Activated T-cell treated with anti-CD3 and anti-CD28 coated beads, Interleukin-2, amount 50 U/mL, for 24 hours (primary cell): Measurements from ENCODE around the gene SPSB1.

ENCODE experiments used
- DNase-seq: peaks from one replicate; pipeline ENCODE4 v3.0.0-alpha.2; 2020
- H3K27ac Mint-ChIP-seq: 2 replicates; pipeline ENCODE4 v1.8.0; 2020; ENCODE audit warnings: mild to moderate bottlenecking, mixed read lengths
- H3K27me3 Mint-ChIP-seq: 2 replicates; pipeline ENCODE4 v1.8.0; 2020; ENCODE audit warnings: mixed read lengths
- H3K36me3 Mint-ChIP-seq: 2 replicates; pipeline ENCODE4 v1.8.0; 2020; ENCODE audit warnings: low read depth, mixed read lengths
- H3K4me1 Mint-ChIP-seq: 2 replicates; pipeline ENCODE4 v1.8.0; 2020; ENCODE audit warnings: low read depth, mixed read lengths
- H3K4me3 Mint-ChIP-seq: 2 replicates; pipeline ENCODE4 v1.8.0; 2020; ENCODE audit warnings: mild to moderate bottlenecking, moderate library complexity, mixed read lengths
- H3K9me3 Mint-ChIP-seq: 2 replicates; pipeline ENCODE4 v1.8.0; 2020; ENCODE audit warnings: mixed read lengths

SPSB1 gene

GRCh38 chr1:9267827-9268581 is 24.7 kb upstream of the SPSB1 start:
- Mint-ChIP-seq H3K36me3 (peaks cover 19% of the 10 kb centered on the region), H3K4me1 (peaks cover 6% of the 10 kb centered on the region), H3K9me3 (no peaks in the 10 kb centered on the region), H3K27ac (no peak overlapping the region), H3K4me3 (no peak overlapping the region), H3K27me3 (no peaks in the 10 kb centered on the region)
- DNase-seq = no peak

- Mint-ChIP-seq H3K9me3 (no peaks in the 10 kb centered on the region), H3K27ac (no peak overlapping the region), H3K4me1 (peaks cover 6% of the 10 kb centered on the region), H3K4me3 (no peak overlapping the region), H3K36me3 (peaks cover 12% of the 10 kb centered on the region), H3K27me3 (no peaks in the 10 kb centered on the region)
- no peak for DNase-seq
Measured at GRCh38 chr1:9269078-9269501, 23.6 kb upstream of the SPSB1 start.

GRCh38 chr1:9269721-9270120 is 23.0 kb upstream of the SPSB1 start:
- no peak for DNase-seq
- Mint-ChIP-seq H3K36me3 (peaks cover 6% of the 10 kb centered on the region), H3K9me3 (no peaks in the 10 kb centered on the region), H3K4me1 (peaks cover 6% of the 10 kb centered on the region), H3K27ac (no peak overlapping the region), H3K27me3 (no peaks in the 10 kb centered on the region), H3K4me3 (no peak overlapping the region)

- H3K27me3 Mint-ChIP-seq = no peaks in the 10 kb centered on the region
- peaks cover 2% of the 10 kb centered on the region for H3K36me3 Mint-ChIP-seq
- H3K9me3 Mint-ChIP-seq = no peaks in the 10 kb centered on the region
- H3K27ac Mint-ChIP-seq = no peak overlapping the region
- peaks cover 11% of the 10 kb centered on the region for H3K4me1 Mint-ChIP-seq
- no peak overlapping the region for H3K4me3 Mint-ChIP-seq
- no peak for DNase-seq
Measured at GRCh38 chr1:9270290-9270883, 22.3 kb upstream of the SPSB1 start.

GRCh38 chr1:9271283-9271682 is 21.4 kb upstream of the SPSB1 start:
- Mint-ChIP-seq H3K36me3 (peaks cover 2% of the 10 kb centered on the region), H3K9me3 (no peaks in the 10 kb centered on the region), H3K27ac (no peak overlapping the region), H3K4me3 (no peak overlapping the region), H3K27me3 (no peaks in the 10 kb centered on the region), H3K4me1 (peaks cover 20% of the 10 kb centered on the region)
- DNase-seq = no peak

- DNase-seq = no peak
- H3K9me3 Mint-ChIP-seq = no peaks in the 10 kb centered on the region
- no peaks in the 10 kb centered on the region for H3K27me3 Mint-ChIP-seq
- no peak overlapping the region for H3K4me3 Mint-ChIP-seq
- H3K4me1 Mint-ChIP-seq = peaks cover 16% of the 10 kb centered on the region
- no peak overlapping the region for H3K27ac Mint-ChIP-seq
- peaks cover 2% of the 10 kb centered on the region for H3K36me3 Mint-ChIP-seq
Measured at GRCh38 chr1:9271861-9272595, 20.7 kb upstream of the SPSB1 start.

- H3K4me3 Mint-ChIP-seq = no peak overlapping the region
- no peaks in the 10 kb centered on the region for H3K27me3 Mint-ChIP-seq
- peaks cover 2% of the 10 kb centered on the region for H3K36me3 Mint-ChIP-seq
- H3K27ac Mint-ChIP-seq = no peak overlapping the region
- DNase-seq = no peak
- H3K4me1 Mint-ChIP-seq = peaks cover 14% of the 10 kb centered on the region
- no peaks in the 10 kb centered on the region for H3K9me3 Mint-ChIP-seq
Measured at GRCh38 chr1:9273177-9273576, 19.5 kb upstream of the SPSB1 start.

GRCh38 chr1:9275161-9275560 is 17.5 kb upstream of the SPSB1 start:
- H3K9me3 Mint-ChIP-seq = no peaks in the 10 kb centered on the region
- H3K36me3 Mint-ChIP-seq = no peaks in the 10 kb centered on the region
- H3K27ac Mint-ChIP-seq = no peak overlapping the region
- no peak for DNase-seq
- no peak overlapping the region for H3K4me3 Mint-ChIP-seq
- peaks cover 29% of the 10 kb centered on the region for H3K4me1 Mint-ChIP-seq
- no peaks in the 10 kb centered on the region for H3K27me3 Mint-ChIP-seq

- no peaks in the 10 kb centered on the region for H3K9me3 Mint-ChIP-seq
- H3K27ac Mint-ChIP-seq = no peak overlapping the region
- no peaks in the 10 kb centered on the region for H3K36me3 Mint-ChIP-seq
- peak; percentile 75 for DNase-seq
- no peaks in the 10 kb centered on the region for H3K27me3 Mint-ChIP-seq
- peaks cover 32% of the 10 kb centered on the region for H3K4me1 Mint-ChIP-seq
- H3K4me3 Mint-ChIP-seq = no peak overlapping the region
Measured at GRCh38 chr1:9275567-9276034, 17.1 kb upstream of the SPSB1 start.

GRCh38 chr1:9278116-9278515 is 14.6 kb upstream of the SPSB1 start:
- Mint-ChIP-seq H3K9me3 (no peaks in the 10 kb centered on the region), H3K36me3 (no peaks in the 10 kb centered on the region), H3K27me3 (no peaks in the 10 kb centered on the region), H3K4me3 (no peak overlapping the region), H3K4me1 (peaks cover 45% of the 10 kb centered on the region), H3K27ac (no peak overlapping the region)
- no peak for DNase-seq

- H3K27me3 Mint-ChIP-seq = no peaks in the 10 kb centered on the region
- no peaks in the 10 kb centered on the region for H3K36me3 Mint-ChIP-seq
- H3K4me3 Mint-ChIP-seq = no peak overlapping the region
- H3K4me1 Mint-ChIP-seq = peaks cover 50% of the 10 kb centered on the region
- no peak for DNase-seq
- no peaks in the 10 kb centered on the region for H3K9me3 Mint-ChIP-seq
- H3K27ac Mint-ChIP-seq = no peak overlapping the region
Measured at GRCh38 chr1:9278585-9279153, 14.0 kb upstream of the SPSB1 start.

- no peak for DNase-seq
- Mint-ChIP-seq H3K4me3 (no peak overlapping the region), H3K27ac (no peak overlapping the region), H3K4me1 (peaks cover 56% of the 10 kb centered on the region), H3K27me3 (no peaks in the 10 kb centered on the region), H3K9me3 (no peaks in the 10 kb centered on the region), H3K36me3 (no peaks in the 10 kb centered on the region)
Measured at GRCh38 chr1:9279172-9279840, 13.4 kb upstream of the SPSB1 start.

GRCh38 chr1:9280015-9280860 is 12.5 kb upstream of the SPSB1 start:
- Mint-ChIP-seq H3K27ac (peak overlapping the region; percentile 52), H3K4me1 (peaks cover 55% of the 10 kb centered on the region)

More at GRCh38 chr1:9280015-9280860, 12.5 kb upstream of the SPSB1 start:
- Mint-ChIP-seq H3K4me3 (no peak overlapping the region), H3K9me3 (no peaks in the 10 kb centered on the region), H3K27me3 (no peaks in the 10 kb centered on the region), H3K36me3 (no peaks in the 10 kb centered on the region)
- peak; percentile 73 for DNase-seq
